Measurements from ENCODE around the gene TAS1R2. TPM values are rescaled to one million over a fixed set of nuclear protein-coding genes. Genes with fewer than 3 reads are reported as not detected.
A peak's percentile ranks its signal among the peaks of the same experiment; 100 is the strongest.

TAS1R2 gene
- total and polyA plus RNA-seq, 2 of the 4 experiments (the other 2 are of a cell fraction), result not detected

DNA sequence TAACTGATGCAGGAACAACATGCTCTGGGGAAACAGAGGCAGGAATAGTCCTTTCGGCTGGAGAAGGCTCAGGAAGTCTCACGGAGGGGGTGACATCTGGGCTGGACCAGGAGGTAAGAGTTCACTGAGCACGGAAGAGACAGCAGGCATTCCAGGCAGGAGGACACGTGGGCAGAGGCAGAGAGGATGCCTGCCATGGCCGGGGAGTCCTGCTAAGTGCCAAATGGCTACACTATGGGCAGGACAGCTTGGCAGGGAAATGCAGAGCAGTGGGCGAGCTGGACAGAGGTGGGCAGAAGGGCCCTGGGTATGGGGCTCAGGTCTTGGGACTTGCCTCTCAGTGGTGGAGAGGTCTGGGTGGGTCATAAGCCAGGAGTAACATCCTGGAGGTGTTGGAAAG, 25.3 kb upstream of the TAS1R2 start:
- WGBS, 2 experiments (ENCODE audit: extremely low coverage in 2 of 2, insufficient read length in 1 of 2), result 80% methylated on average over 6 of the region's 6 CpGs; no CpG with 5 or more reads in 1 of the 2 experiments
- DNase-seq (no peak), ATAC-seq (ENCODE audit: low read depth) (no peak)
- Histone ChIP-seq H4K20me1 (ENCODE audit: insufficient read depth, low read length) (no peaks in the 10 kb centered on the region; the same call in none of the 2 replicates), H3K27me3 (ENCODE audit: control insufficient read depth, insufficient read depth, low read length) (no peaks in the 10 kb centered on the region), H3K79me1 (ENCODE audit: low read depth in 1 of 2, low read length in 2 of 2) (no peaks in the 10 kb centered on the region), H2BK15ac (ENCODE audit: low read depth, low read length) (no peak overlapping the region), H3K4me1 (ENCODE audit: control insufficient read depth, insufficient read depth, low read length) (peaks cover 6% of the 10 kb centered on the region), H3K4me2 (ENCODE audit: low read depth, low read length) (no peak overlapping the region), H3K9ac (ENCODE audit: low read depth, low read length) (no peak overlapping the region), H3K9me3 (ENCODE audit: control insufficient read depth, insufficient read depth, low read length) (no peaks in the 10 kb centered on the region), H2AK5ac (ENCODE audit: low read depth, low read length) (no peak overlapping the region), H3K23ac (ENCODE audit: low read depth, low read length) (no peak overlapping the region), H3K27ac (ENCODE audit: insufficient read depth, low read length) (no peak overlapping the region), H3K9me1 (ENCODE audit: insufficient read depth, low read length) (peaks cover 5% of the 10 kb centered on the region; the same call in 1 of the 2 replicates), H2BK20ac (ENCODE audit: low read depth, low read length) (no peak overlapping the region), H3K4ac (ENCODE audit: low read depth, low read length) (no peak overlapping the region), H3K4me3 (ENCODE audit: insufficient read depth, low read depth, low read length) (no peak overlapping the region), H3K36me3 (ENCODE audit: control insufficient read depth, insufficient read depth, low read length) (peaks cover 3% of the 10 kb centered on the region; the same call in 1 of the 2 replicates), H3K14ac (replicated peaks; ENCODE audit: low read depth, low read length) (no peak overlapping the region), H3K18ac (ENCODE audit: low read depth, low read length) (no peak overlapping the region), H2BK120ac (ENCODE audit: low read depth, low read length) (no peak overlapping the region), H2AK9ac (replicated peaks; ENCODE audit: low read depth, low read length, poor library complexity) (peak overlapping the region; percentile 75), H2BK5ac (ENCODE audit: low read depth, low read length, poor library complexity, severe bottlenecking) (no peak overlapping the region), H2AFZ (replicated peaks; ENCODE audit: low read length, poor library complexity) (no peak overlapping the region), H4K8ac (ENCODE audit: low read depth in 2 of 2, low read length in 2 of 2) (no peak overlapping the region), H4K91ac (ENCODE audit: insufficient read depth, low read depth, low read length) (no peak overlapping the region), H3K56ac (ENCODE audit: extremely low read depth, insufficient read depth, low read length) (no peak overlapping the region), H4K5ac (ENCODE audit: low read depth, low read length) (no peak overlapping the region)
- ChIA-PET CTCF (interaction anchor here (0.6 to 2.5 kb wide), 8 partner anchors 9 to 276 kb away, joined by 3 to 7 read pairs (median 4); no protein-coding TSS in a partner anchor), POLR2A (ENCODE audit: unreplicated experiment) (no interaction called here)
- dilution Hi-C loops (cut with HindIII; ENCODE audit: low sequenced_read_pairs, unreplicated experiment) (no loop called here), intact Hi-C loops (cut with micrococcal nuclease) (loop anchor here (1.0 kb wide), 1 partner anchor 207 kb away; no protein-coding TSS in a partner anchor), in situ Hi-C loops (cut with MboI; ENCODE audit: low sequenced_read_pairs) (no loop called here)
- BruUV-seq (replicated peaks), result no TSS peak
- TF ChIP-seq BHLHE40 (IDR thresholded peaks at IDR 0.05; ENCODE audit: low read depth, low read length) (no peak), RFX5 (IDR thresholded peaks at IDR 0.05; ENCODE audit: low read depth, low read length) (no peak), RCOR1 (IDR thresholded peaks at IDR 0.05; ENCODE audit: insufficient replicate concordance, low read length) (no peak), RAD21 (IDR thresholded peaks at IDR 0.05; ENCODE audit: low read length) (no peak), CTCF (conservative IDR thresholded peaks at IDR 0.05; ENCODE audit: low read depth, low read length) (no peak), USF2 (IDR thresholded peaks at IDR 0.05; ENCODE audit: low read depth, low read length) (no peak), CEBPB (IDR thresholded peaks at IDR 0.05; ENCODE audit: low read depth, low read length) (no peak), MAFK (IDR thresholded peaks at IDR 0.05; ENCODE audit: low read depth, low read length) (no peak), CHD1 (IDR thresholded peaks at IDR 0.05; ENCODE audit: low read depth, low read length) (no peak), MXI1 (IDR thresholded peaks at IDR 0.05; ENCODE audit: borderline replicate concordance, low read depth, low read length) (no peak), MAZ (IDR thresholded peaks at IDR 0.05; ENCODE audit: borderline replicate concordance, low read depth, low read length) (no peak), SMC3 (IDR thresholded peaks at IDR 0.05; ENCODE audit: low read depth, low read length) (no peak)
- TF ChIP-seq, protein P1, sequence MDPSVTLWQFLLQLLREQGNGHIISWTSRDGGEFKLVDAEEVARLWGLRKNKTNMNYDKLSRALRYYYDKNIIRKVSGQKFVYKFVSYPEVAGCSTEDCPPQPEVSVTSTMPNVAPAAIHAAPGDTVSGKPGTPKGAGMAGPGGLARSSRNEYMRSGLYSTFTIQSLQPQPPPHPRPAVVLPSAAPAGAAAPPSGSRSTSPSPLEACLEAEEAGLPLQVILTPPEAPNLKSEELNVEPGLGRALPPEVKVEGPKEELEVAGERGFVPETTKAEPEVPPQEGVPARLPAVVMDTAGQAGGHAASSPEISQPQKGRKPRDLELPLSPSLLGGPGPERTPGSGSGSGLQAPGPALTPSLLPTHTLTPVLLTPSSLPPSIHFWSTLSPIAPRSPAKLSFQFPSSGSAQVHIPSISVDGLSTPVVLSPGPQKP (IDR thresholded peaks at IDR 0.05; ENCODE audit: borderline replicate concordance, low read depth, low read length), result no peak
